HG03175 (cell line): ENCODE data around the gene EEF2.
"Not testable (repeated sequence)": the region's sequence is repeated elsewhere in the genome, so short reads cannot be mapped to it uniquely, and the experiment has no call there.

Experiments used
- ATAC-seq: cut with Tn5 transposase; IDR thresholded peaks from one replicate; pipeline ENCODE4 v1.9.1; 2021; ENCODE audit warnings: mild to moderate bottlenecking, moderate library complexity; ENCODE audit not compliant: unreplicated experiment

Gene EEF2

GRCh38 chr19:3970808-3971598, 14.3 kb downstream of the EEF2 start, which contains the start of gene DAPK3:
DAPK3 (minus strand) TSS chr19:3971099; CDS start chr19:3969735, 1,364 bp downstream.
- ATAC-seq: peak; percentile 96

- no peak for ATAC-seq
Measured at GRCh38 chr19:3970313-3970807, 14.9 kb downstream of the EEF2 start.

GRCh38 chr19:3969435-3970312, 15.6 kb downstream of the EEF2 start:
- ATAC-seq: no peak

GRCh38 chr19:3968556-3969434, 16.5 kb downstream of the EEF2 start:
- ATAC-seq: no peak

GRCh38 chr19:3967983-3968382, 17.3 kb downstream of the EEF2 start:
- not testable (repeated sequence) for ATAC-seq

GRCh38 chr19:3966051-3967017, 18.9 kb downstream of the EEF2 start:
- no peak for ATAC-seq

- no peak for ATAC-seq
Measured at GRCh38 chr19:3964256-3965194, 20.7 kb downstream of the EEF2 start.

- ATAC-seq: no peak
Measured at GRCh38 chr19:3963458-3964255, 21.6 kb downstream of the EEF2 start.

- no peak for ATAC-seq
Measured at GRCh38 chr19:3961007-3961406, 24.3 kb downstream of the EEF2 start.

GRCh38 chr19:3959766-3960131, 25.5 kb downstream of the EEF2 start:
- ATAC-seq: no peak

- ATAC-seq: no peak
Measured at GRCh38 chr19:3958836-3959765, 26.2 kb downstream of the EEF2 start.

- no peak for ATAC-seq
Measured at GRCh38 chr19:3955688-3956087, 29.6 kb downstream of the EEF2 start.

GRCh38 chr19:3955276-3955675, 30.0 kb downstream of the EEF2 start:
- ATAC-seq: not testable (repeated sequence)

GRCh38 chr19:3954107-3954506, 31.2 kb downstream of the EEF2 start:
- no peak for ATAC-seq

- not testable (repeated sequence) for ATAC-seq
Measured at GRCh38 chr19:3952755-3953276, 32.4 kb downstream of the EEF2 start.
